K562 (cell line): ENCODE results near the gene SLC20A1.
A peak's percentile ranks its signal among the peaks of the same experiment; 100 is the strongest.

Source experiments
- ARNT ChIP-seq, 2 experiments: fragments of 450-650 bp; IDR thresholded peaks; 2 replicates each; pipeline ENCODE4 v1.6.1; 2016; ENCODE audit warnings: mild to moderate bottlenecking in 1 of 2
- CBX1 ChIP-seq: sonication (generic); IDR thresholded peaks from 2 replicates; pipeline ENCODE4 v1.6.1; 2016; ENCODE audit warnings: antibody characterized with exemption, low read depth, mild to moderate bottlenecking
- EHMT2 ChIP-seq: fragments of 450-650 bp; IDR thresholded peaks from 2 replicates; pipeline ENCODE4 v1.6.1; 2018; ENCODE audit warnings: antibody characterized with exemption
- HNRNPH1 ChIP-seq: fragments of 200-400 bp; formaldehyde crosslinking; optimal IDR thresholded peaks from 2 replicates; pipeline ENCODE3; 2017; ENCODE audit warnings: low read depth, mild to moderate bottlenecking, low read length, moderate library complexity
- HSF4 ChIP-seq: fragments of 250-450 bp; sonication (Bioruptor Pico); IDR thresholded peaks from 2 replicates; pipeline ENCODE4 v2.1.2; 2022; ENCODE audit warnings: mild to moderate bottlenecking, moderate library complexity, borderline replicate concordance
- KLF16 ChIP-seq: IDR thresholded peaks from 2 replicates; pipeline ENCODE4 v1.6.1; 2016; ENCODE audit warnings: antibody characterized with exemption
- MYC ChIP-seq, 2 experiments: fragments of 250-450 bp in 1 of 2; sonication (Bioruptor Pico) in 1 of 2; IDR thresholded peaks; 2 replicates each; pipeline versions ENCODE4 v1.5.1 to v1.6.1; 2012 to 2021; ENCODE audit warnings: low read depth in 2 of 2, borderline replicate concordance in 1 of 2, improper control_type of control experiment in 1 of 2, low read length in 1 of 2, mild to moderate bottlenecking in 1 of 2, moderate library complexity in 1 of 2
- POLR2AphosphoS5 ChIP-seq: IDR thresholded peaks from 2 replicates; pipeline ENCODE4 v1.6.1; 2011; ENCODE audit warnings: mild to moderate bottlenecking, low read depth, low read length, moderate library complexity; ENCODE audit not compliant: control insufficient read depth, insufficient read depth
- ZNF23 ChIP-seq: fragments of 250-450 bp; sonication (Bioruptor Pico); IDR thresholded peaks from 2 replicates; pipeline ENCODE4 v1.4.0; 2020; ENCODE audit warnings: mild to moderate bottlenecking
- TF ChIP-seq, protein P1 (sequence below), 3 experiments: IDR thresholded peaks in 2 of 3; conservative IDR thresholded peaks in 1 of 3; 2 replicates each; pipeline ENCODE4 v1.5.1; 2011 to 2012; ENCODE audit warnings: low read length in 3 of 3, mild to moderate bottlenecking in 3 of 3, control low read depth in 2 of 3, improper control_type of control experiment in 1 of 3, inconsistent platforms in 1 of 3, low read depth in 1 of 3, mixed read lengths in 1 of 3, moderate library complexity in 1 of 3; ENCODE audit not compliant: insufficient read depth in 2 of 3
- TF ChIP-seq, protein P2 (sequence below): fragments of 450-650 bp; formaldehyde crosslinking; IDR thresholded peaks from 2 replicates; pipeline ENCODE4 v1.4.0; 2022; ENCODE audit warnings: missing genetic modification characterization

- TF ChIP-seq CBX1 (no peak), HSF4 (CRISPR knock-in tag) (no peak), EHMT2 (no peak), MYC (IDR thresholded peaks at IDR 0.05; ENCODE audit: low read depth, low read length) (peak; percentile 60; the same call in 1 of the 2 replicates), MYC (CRISPR knock-in tag; IDR thresholded peaks at IDR 0.05; ENCODE audit: borderline replicate concordance, low read depth) (no peak), ARNT (IDR thresholded peaks at IDR 0.05) (no peak), ZNF23 (CRISPR knock-in tag) (no peak), POLR2AphosphoS5 (no peak; the same call in none of the 2 replicates), KLF16 (no peak), HNRNPH1 (no peak)
- TF ChIP-seq, protein P1, sequence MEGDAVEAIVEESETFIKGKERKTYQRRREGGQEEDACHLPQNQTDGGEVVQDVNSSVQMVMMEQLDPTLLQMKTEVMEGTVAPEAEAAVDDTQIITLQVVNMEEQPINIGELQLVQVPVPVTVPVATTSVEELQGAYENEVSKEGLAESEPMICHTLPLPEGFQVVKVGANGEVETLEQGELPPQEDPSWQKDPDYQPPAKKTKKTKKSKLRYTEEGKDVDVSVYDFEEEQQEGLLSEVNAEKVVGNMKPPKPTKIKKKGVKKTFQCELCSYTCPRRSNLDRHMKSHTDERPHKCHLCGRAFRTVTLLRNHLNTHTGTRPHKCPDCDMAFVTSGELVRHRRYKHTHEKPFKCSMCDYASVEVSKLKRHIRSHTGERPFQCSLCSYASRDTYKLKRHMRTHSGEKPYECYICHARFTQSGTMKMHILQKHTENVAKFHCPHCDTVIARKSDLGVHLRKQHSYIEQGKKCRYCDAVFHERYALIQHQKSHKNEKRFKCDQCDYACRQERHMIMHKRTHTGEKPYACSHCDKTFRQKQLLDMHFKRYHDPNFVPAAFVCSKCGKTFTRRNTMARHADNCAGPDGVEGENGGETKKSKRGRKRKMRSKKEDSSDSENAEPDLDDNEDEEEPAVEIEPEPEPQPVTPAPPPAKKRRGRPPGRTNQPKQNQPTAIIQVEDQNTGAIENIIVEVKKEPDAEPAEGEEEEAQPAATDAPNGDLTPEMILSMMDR (IDR thresholded peaks at IDR 0.05 in 2 of 3, conservative IDR thresholded peaks at IDR 0.05 in 1 of 3; ENCODE audit: insufficient read depth in 2 of 3, low read depth in 1 of 3, low read length in 3 of 3), result no peak
- TF ChIP-seq, protein P2, sequence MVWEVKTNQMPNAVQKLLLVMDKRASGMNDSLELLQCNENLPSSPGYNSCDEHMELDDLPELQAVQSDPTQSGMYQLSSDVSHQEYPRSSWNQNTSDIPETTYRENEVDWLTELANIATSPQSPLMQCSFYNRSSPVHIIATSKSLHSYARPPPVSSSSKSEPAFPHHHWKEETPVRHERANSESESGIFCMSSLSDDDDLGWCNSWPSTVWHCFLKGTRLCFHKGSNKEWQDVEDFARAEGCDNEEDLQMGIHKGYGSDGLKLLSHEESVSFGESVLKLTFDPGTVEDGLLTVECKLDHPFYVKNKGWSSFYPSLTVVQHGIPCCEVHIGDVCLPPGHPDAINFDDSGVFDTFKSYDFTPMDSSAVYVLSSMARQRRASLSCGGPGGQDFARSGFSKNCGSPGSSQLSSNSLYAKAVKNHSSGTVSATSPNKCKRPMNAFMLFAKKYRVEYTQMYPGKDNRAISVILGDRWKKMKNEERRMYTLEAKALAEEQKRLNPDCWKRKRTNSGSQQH (CRISPR knock-in tag), result peak; percentile 75
Observed at GRCh38 chr2:112665113-112665780, 19.5 kb downstream of the SLC20A1 start.
